Stomach (tissue), 9 donors: ENCODE results near the gene SPINK1. TPM values are rescaled to one million over a fixed set of nuclear protein-coding genes. Genes with fewer than 3 reads are reported as not detected.

Experiments
- DNase-seq, 2 donors: peaks; one replicate each; pipeline versions ENCODE4 v3.0.0 to v3.0.0-alpha.2; 2013 to 2019
- H3K27ac ChIP-seq, 5 donors: fragments of 200-600 bp in 4 of 5; sonication (generic) in 4 of 5; one replicate each; pipeline ENCODE4 v1.5.1; 2013 to 2019; ENCODE audit warnings: mild to moderate bottlenecking in 1 of 5, moderate library complexity in 1 of 5
- H3K27me3 ChIP-seq, 3 donors: fragments of 200-600 bp; sonication (generic); one replicate each; pipeline ENCODE4 v1.5.1; 2017 to 2019; ENCODE audit warnings: mixed run types in 1 of 3
- H3K36me3 ChIP-seq, 4 donors: fragments of 200-600 bp; sonication (generic); 1 replicate in 3 of 4; 2 replicates in 1 of 4; pipeline ENCODE4 v1.5.1; 2016 to 2019
- H3K4me1 ChIP-seq, 4 donors: fragments of 200-600 bp; sonication (generic); one replicate each; pipeline ENCODE4 v1.5.1; 2016 to 2019
- H3K4me3 ChIP-seq, 4 donors: fragments of 200-600 bp; sonication (generic) in 3 of 4; one replicate each; pipeline ENCODE4 v1.5.1; 2016 to 2019; ENCODE audit warnings: mild to moderate bottlenecking in 1 of 4
- H3K9me3 ChIP-seq, 4 donors: fragments of 200-600 bp; sonication (generic); one replicate each; pipeline ENCODE4 v1.5.1; 2016 to 2019
- EP300 ChIP-seq: sonication (generic); formaldehyde crosslinking; IDR thresholded peaks from one replicate; pipeline ENCODE4 v1.6.1; 2017; ENCODE audit warnings: antibody characterized with exemption
- POLR2A ChIP-seq, 4 donors: fragments of 450-650 bp; IDR thresholded peaks; one replicate each; pipeline ENCODE4 v1.6.1; 2016; ENCODE audit warnings: antibody characterized with exemption in 4 of 4, control low read depth in 2 of 4, mild to moderate bottlenecking in 1 of 4, moderate library complexity in 1 of 4
- POLR2AphosphoS5 ChIP-seq, 3 donors: sonication (generic); formaldehyde crosslinking; IDR thresholded peaks; one replicate each; pipeline ENCODE4 v1.6.1; 2016; ENCODE audit warnings: antibody characterized with exemption in 3 of 3
- WGBS, 5 donors: extraction: QIAGEN DNeasy Blood & Tissue Kit in 3 of 5; methylation state at CpG; one replicate each; pipeline versions ENCODE4 v1.1.5 to v1.1.7; 2013 to 2018; 5-methylcytosine and 5-hydroxymethylcytosine counted together
- intact Hi-C: fragments of 100-400 bp; cut with DNase I; formaldehyde crosslinking; loops from one replicate; pipeline ENCODE4 v1.15.1; 2023; ENCODE audit warnings: low total_unique reads
- polyA plus RNA-seq, 3 donors: library from polyadenylated mRNA; stranded (reverse); fragments of 200-250 nt; gene quantifications; one replicate each; pipeline ENCODE4 v1.2.3, GENCODE V29; 2013
- total RNA-seq, 5 donors: library from RNA; depleted of rRNA; stranded (reverse); fragments of >200 nt; gene quantifications; one replicate each; pipeline versions ENCODE4 v1.1.0 to v1.2.3, GENCODE V29; 2014 to 2016
- TF ChIP-seq, protein P1 (sequence below), 7 experiments: fragments of 450-650 bp in 4 of 7; fragments of 200-600 bp in 3 of 7; sonication (generic) in 3 of 7; IDR thresholded peaks; one replicate each; pipeline ENCODE4 v1.5.1; 2016 to 2019; ENCODE audit warnings: antibody characterized with exemption in 7 of 7, control low read depth in 2 of 7, mild to moderate bottlenecking in 1 of 7
- donor health status: healthy with polysubstance abuse.
- donor health status: Bipolar disorder and iron deficiency.
- donor health status: healthy.

Gene SPINK1
- total and polyA plus RNA-seq, 8 donors, result 2.6 to 6,952 (median 1,809) TPM

DNA sequence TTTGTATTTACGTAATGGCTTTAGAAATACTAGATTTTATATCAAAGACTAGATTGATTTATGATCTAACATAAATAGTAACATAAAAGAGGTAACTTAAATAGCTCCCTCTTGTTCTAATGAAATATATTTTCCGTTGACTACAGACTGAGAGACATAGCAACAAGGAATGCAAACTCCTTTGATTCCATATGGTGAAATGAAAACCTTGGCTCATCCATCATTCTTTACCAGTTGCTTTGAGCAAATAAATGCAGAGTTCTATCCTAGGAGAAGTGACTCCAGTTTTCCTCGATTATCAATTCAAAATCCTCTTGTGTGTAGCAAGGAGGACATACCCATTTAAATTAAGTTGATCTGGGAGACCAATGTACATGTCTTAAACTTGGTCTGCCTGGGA, 31.0 kb downstream of the SPINK1 start:
- Histone ChIP-seq H3K9me3 (no peaks in the 10 kb centered on the region), H3K36me3 (no peaks in the 10 kb centered on the region), H3K4me3 (no peak overlapping the region), H3K27me3 (no peaks in the 10 kb centered on the region), H3K27ac (no peak overlapping the region), H3K4me1 (peaks cover 0 to 10% (median 0%) of the 10 kb centered on the region in 4 donors)
- no peak for TF ChIP-seq POLR2AphosphoS5 (IDR thresholded peaks at IDR 0.05)
- TF ChIP-seq POLR2A (IDR thresholded peaks at IDR 0.05), result no peak
- no peak for TF ChIP-seq EP300
- TF ChIP-seq, protein P1, sequence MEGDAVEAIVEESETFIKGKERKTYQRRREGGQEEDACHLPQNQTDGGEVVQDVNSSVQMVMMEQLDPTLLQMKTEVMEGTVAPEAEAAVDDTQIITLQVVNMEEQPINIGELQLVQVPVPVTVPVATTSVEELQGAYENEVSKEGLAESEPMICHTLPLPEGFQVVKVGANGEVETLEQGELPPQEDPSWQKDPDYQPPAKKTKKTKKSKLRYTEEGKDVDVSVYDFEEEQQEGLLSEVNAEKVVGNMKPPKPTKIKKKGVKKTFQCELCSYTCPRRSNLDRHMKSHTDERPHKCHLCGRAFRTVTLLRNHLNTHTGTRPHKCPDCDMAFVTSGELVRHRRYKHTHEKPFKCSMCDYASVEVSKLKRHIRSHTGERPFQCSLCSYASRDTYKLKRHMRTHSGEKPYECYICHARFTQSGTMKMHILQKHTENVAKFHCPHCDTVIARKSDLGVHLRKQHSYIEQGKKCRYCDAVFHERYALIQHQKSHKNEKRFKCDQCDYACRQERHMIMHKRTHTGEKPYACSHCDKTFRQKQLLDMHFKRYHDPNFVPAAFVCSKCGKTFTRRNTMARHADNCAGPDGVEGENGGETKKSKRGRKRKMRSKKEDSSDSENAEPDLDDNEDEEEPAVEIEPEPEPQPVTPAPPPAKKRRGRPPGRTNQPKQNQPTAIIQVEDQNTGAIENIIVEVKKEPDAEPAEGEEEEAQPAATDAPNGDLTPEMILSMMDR (IDR thresholded peaks at IDR 0.05), result no peak
- WGBS, 5 donors, result 83 to 87% (median 85%) methylated on average over 3 of the region's 3 CpGs
- DNase-seq, result no peak
- intact Hi-C loops, result no loop called here

DNA sequence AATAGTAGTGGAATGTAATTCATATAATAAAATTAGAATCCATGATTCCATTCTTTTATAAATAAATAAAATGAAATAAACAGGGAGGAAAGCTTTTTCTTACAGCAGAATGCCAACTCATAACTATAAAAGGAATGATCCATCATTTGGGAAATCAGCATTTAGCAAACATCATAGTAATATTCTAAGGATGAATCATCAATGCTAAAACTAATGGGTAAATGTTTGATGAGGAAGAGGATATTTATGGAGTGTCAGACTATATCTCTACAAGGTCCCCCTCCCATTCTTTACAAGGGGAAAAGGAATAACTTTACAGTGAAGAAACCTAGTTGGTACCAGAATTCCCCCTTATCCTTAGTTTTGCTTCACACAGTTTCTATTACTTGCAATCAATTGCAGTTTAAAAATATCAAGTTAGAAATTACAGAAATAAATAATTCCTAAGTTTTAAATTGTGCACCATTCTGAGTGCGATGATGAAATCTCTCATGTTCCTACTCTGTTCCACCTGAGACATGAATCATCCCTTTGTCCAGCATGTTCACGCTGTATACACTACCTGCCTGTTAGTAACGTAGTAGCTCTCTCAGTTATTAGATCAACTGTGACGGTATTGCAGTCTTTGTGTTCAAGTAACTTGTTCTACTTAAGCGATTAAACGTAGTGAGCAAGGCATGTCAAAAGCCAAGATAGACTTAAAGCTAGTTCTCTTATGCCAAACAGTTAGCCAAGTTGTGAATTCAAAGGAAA, 34.7 kb downstream of the SPINK1 start:
- WGBS, 5 donors, result 71 to 78% (median 72%) methylated on average over 6 of the region's 6 CpGs
- Histone ChIP-seq H3K4me1 (no peaks in the 10 kb centered on the region), H3K4me3 (no peak overlapping the region), H3K27me3 (no peaks in the 10 kb centered on the region), H3K36me3 (no peaks in the 10 kb centered on the region), H3K27ac (no peak overlapping the region), H3K9me3 (no peaks in the 10 kb centered on the region)
- TF ChIP-seq, protein P1 (IDR thresholded peaks at IDR 0.05), result no peak
- TF ChIP-seq POLR2A (IDR thresholded peaks at IDR 0.05), result no peak
- TF ChIP-seq POLR2AphosphoS5 (IDR thresholded peaks at IDR 0.05), result no peak
- TF ChIP-seq EP300, result no peak
- intact Hi-C loops, result no loop called here
- DNase-seq, result no peak

DNA sequence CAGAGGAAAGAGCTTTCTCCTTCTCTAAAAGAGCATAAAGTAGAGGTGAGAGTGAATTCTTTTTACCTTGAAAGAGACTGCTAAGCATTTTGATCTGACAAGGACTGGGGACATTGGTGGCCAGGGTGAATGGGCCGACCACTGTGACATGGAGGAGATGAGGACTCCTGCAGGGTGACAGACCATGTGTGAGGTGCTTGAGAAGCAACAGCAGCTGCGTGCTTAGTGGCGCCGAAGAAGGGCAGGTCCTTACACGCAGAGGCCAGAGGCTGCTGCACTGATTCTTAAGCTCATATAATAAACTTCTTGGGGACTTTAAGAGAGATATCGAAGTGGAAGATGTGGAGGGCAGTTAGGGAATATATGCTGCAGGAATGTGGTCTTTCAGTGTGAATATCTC, 40.3 kb downstream of the SPINK1 start:
- Histone ChIP-seq H3K4me3 (no peak overlapping the region), H3K27me3 (no peaks in the 10 kb centered on the region), H3K9me3 (no peaks in the 10 kb centered on the region), H3K4me1 (no peaks in the 10 kb centered on the region), H3K27ac (no peak overlapping the region), H3K36me3 (no peaks in the 10 kb centered on the region)
- 89 to 97% (median 94%) methylated on average over 6 of the region's 6 CpGs for WGBS, 5 donors
- TF ChIP-seq POLR2AphosphoS5 (IDR thresholded peaks at IDR 0.05) (no peak), POLR2A (IDR thresholded peaks at IDR 0.05) (no peak), EP300 (no peak)
- TF ChIP-seq, protein P1 (IDR thresholded peaks at IDR 0.05), result no peak
- DNase-seq, result no peak
- intact Hi-C loops, result no loop called here

DNA sequence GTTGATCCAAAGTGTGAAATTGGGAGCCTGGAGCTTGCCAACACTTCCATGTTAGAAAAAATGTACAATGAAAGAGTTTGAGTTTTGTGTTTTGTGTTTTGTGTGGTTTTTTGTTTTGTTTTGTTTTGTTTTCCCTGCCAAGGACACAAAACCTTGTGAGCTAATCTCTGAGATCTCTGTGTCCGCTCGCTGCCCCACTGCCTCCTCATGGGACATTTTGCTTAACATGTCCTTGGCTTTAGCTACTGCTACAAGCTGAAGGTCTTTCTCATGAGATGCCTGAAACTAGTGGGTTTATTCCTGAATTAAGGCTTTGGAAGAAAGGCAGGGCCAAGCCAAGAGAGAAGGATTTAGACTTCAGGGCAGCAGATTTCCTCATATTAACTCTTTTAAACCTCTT, 41.7 kb downstream of the SPINK1 start:
- no peak for DNase-seq
- Histone ChIP-seq H3K27me3 (no peaks in the 10 kb centered on the region), H3K4me3 (no peak overlapping the region), H3K27ac (no peak overlapping the region), H3K4me1 (no peaks in the 10 kb centered on the region), H3K36me3 (no peaks in the 10 kb centered on the region), H3K9me3 (no peaks in the 10 kb centered on the region)
- WGBS, 5 donors, result 71 to 96% (median 85%) methylated on average over 2 of the region's 2 CpGs
- intact Hi-C loops, result no loop called here
- TF ChIP-seq POLR2AphosphoS5 (IDR thresholded peaks at IDR 0.05), result no peak
- TF ChIP-seq POLR2A (IDR thresholded peaks at IDR 0.05), result no peak

DNA sequence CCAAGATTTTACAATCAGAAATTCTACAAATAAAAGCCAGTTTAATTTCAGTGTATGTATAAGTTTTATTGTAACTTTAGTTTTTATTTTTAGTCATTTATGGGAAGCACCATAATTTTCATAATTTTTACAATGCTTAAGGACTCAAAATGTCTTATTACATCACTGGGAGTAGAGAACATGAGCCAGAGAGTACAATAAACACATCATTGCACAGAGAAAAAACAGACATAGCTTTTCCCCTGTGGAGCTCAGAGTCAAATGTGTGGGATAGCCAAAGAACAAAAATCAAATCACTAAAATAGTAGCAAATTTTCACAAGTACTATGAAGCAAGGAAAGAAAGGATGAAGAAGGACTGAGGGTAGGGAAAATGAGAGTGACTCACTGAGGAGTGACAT, 43.4 kb downstream of the SPINK1 start:
- intact Hi-C loops, result no loop called here
- peak in 1 of 2 donors; percentile 10 for DNase-seq
- peaks cover 0 to under 1% (median 0%) of the 10 kb centered on the region in 3 donors for H3K27me3 ChIP-seq
- H3K4me1 ChIP-seq, result peaks cover 0 to 3% (median 0%) of the 10 kb centered on the region in 4 donors
- TF ChIP-seq, protein P1 (IDR thresholded peaks at IDR 0.05), result no peak
- TF ChIP-seq POLR2AphosphoS5 (IDR thresholded peaks at IDR 0.05) (no peak), POLR2A (IDR thresholded peaks at IDR 0.05) (no peak), EP300 (no peak)
- H3K36me3 ChIP-seq, result no peaks in the 10 kb centered on the region
- no peaks in the 10 kb centered on the region for H3K9me3 ChIP-seq
- peak overlapping the region in 2 of 5 donors; percentile 30 to 61 for H3K27ac ChIP-seq
- H3K4me3 ChIP-seq, result no peak overlapping the region
